Measurements from ENCODE around the gene SDK2.

DNA sequence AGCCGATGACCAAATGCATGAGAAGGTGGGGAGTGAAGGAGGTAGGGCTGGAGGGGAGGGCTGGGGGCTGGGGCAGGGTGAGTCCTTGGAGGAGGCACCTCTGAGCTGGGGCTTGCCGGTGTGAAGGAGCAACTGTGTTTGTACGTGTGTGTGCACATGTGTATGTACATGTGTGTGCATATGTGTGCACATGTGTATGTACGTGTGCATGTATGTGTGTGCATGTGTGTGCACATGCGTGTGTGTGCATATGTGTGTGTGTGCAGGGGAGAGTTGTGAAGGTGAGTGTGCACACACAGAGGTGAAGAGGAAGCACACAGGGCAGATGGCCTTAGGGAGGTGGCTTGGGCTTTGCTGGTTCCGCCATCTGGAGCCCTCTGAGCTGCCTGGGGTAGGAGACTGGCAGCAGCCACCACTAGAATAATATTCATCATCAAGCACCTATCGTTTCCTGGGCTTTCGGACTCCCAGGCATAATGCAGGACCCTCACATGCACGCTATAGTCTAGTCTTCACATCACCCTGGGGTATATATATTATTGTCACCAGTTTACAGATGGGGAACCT lies 211.5 kb downstream of the SDK2 start:
- TF ChIP-seq POLR2AphosphoS5 (IDR thresholded peaks at IDR 0.05; ENCODE audit: low read depth, low read length) (no peak), SIN3A (IDR thresholded peaks at IDR 0.05; ENCODE audit: borderline replicate concordance, insufficient read depth, low read length) (no peak), FOXP2 (optimal IDR thresholded peaks at IDR 0.05; ENCODE audit: borderline replicate concordance, extremely low read depth, extremely low read length, insufficient read depth) (no peak), TAF1 (IDR thresholded peaks at IDR 0.05; ENCODE audit: borderline replicate concordance, insufficient read depth, low read length) (no peak)
- TF ChIP-seq, protein P1, sequence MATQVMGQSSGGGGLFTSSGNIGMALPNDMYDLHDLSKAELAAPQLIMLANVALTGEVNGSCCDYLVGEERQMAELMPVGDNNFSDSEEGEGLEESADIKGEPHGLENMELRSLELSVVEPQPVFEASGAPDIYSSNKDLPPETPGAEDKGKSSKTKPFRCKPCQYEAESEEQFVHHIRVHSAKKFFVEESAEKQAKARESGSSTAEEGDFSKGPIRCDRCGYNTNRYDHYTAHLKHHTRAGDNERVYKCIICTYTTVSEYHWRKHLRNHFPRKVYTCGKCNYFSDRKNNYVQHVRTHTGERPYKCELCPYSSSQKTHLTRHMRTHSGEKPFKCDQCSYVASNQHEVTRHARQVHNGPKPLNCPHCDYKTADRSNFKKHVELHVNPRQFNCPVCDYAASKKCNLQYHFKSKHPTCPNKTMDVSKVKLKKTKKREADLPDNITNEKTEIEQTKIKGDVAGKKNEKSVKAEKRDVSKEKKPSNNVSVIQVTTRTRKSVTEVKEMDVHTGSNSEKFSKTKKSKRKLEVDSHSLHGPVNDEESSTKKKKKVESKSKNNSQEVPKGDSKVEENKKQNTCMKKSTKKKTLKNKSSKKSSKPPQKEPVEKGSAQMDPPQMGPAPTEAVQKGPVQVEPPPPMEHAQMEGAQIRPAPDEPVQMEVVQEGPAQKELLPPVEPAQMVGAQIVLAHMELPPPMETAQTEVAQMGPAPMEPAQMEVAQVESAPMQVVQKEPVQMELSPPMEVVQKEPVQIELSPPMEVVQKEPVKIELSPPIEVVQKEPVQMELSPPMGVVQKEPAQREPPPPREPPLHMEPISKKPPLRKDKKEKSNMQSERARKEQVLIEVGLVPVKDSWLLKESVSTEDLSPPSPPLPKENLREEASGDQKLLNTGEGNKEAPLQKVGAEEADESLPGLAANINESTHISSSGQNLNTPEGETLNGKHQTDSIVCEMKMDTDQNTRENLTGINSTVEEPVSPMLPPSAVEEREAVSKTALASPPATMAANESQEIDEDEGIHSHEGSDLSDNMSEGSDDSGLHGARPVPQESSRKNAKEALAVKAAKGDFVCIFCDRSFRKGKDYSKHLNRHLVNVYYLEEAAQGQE (IDR thresholded peaks at IDR 0.05; ENCODE audit: insufficient read depth in 1 of 2, low read depth in 2 of 2, low read length in 2 of 2): no peak
